GM23338 (cell line): ENCODE results near the gene SSTR4. TPM values are rescaled to one million over a fixed set of nuclear protein-coding genes. Genes with fewer than 3 reads are reported as not detected.

Source experiments
- ATAC-seq: fragments of 200-7000 bp; cut with Tn5 transposase; 3 replicates; pipeline ENCODE4 v1.9.1; 2020
- DNase-seq: peaks from one replicate; pipeline ENCODE4 v3.0.0-alpha.2; 2015; ENCODE audit warnings: low spot score
- H2AFZ ChIP-seq: fragments of 200-600 bp; sonication (generic); 2 replicates; pipeline ENCODE4 v1.8.0; 2016; ENCODE audit warnings: antibody characterized with exemption, mild to moderate bottlenecking, moderate library complexity
- H3F3A ChIP-seq: fragments of 200-600 bp; sonication (generic); replicated peaks from 2 replicates; pipeline ENCODE4 v1.8.0; 2017; ENCODE audit warnings: antibody characterized with exemption, mixed run types, low read depth
- H3K27ac ChIP-seq: fragments of 200-600 bp; sonication (generic); 2 replicates; pipeline ENCODE4 v1.6.1; 2016; ENCODE audit warnings: low read depth
- H3K27me3 ChIP-seq: fragments of 200-600 bp; sonication (generic); 2 replicates; pipeline ENCODE4 v1.8.0; 2016; ENCODE audit warnings: mild to moderate bottlenecking, mixed run types, moderate library complexity; ENCODE audit not compliant: insufficient read depth
- H3K36me3 ChIP-seq: fragments of 200-600 bp; sonication (generic); 2 replicates; pipeline ENCODE4 v1.8.0; 2016; ENCODE audit warnings: mild to moderate bottlenecking; ENCODE audit not compliant: insufficient read depth
- H3K4me1 ChIP-seq: fragments of 200-600 bp; sonication (generic); 2 replicates; pipeline ENCODE4 v1.8.0; 2016; ENCODE audit warnings: mild to moderate bottlenecking, moderate library complexity; ENCODE audit not compliant: insufficient read depth
- H3K4me2 ChIP-seq: fragments of 200-600 bp; sonication (generic); 2 replicates; pipeline ENCODE4 v1.7.1; 2017; ENCODE audit warnings: mixed run types
- H3K4me3 ChIP-seq: fragments of 200-600 bp; sonication (generic); 2 replicates; pipeline ENCODE4 v1.6.1; 2016; ENCODE audit warnings: mixed run types
- H3K79me2 ChIP-seq: fragments of 200-600 bp; sonication (generic); replicated peaks from 2 replicates; pipeline ENCODE4 v1.8.0; 2017; ENCODE audit warnings: mild to moderate bottlenecking; ENCODE audit not compliant: insufficient read depth
- H3K9me2 ChIP-seq: fragments of 200-600 bp; sonication (generic); 2 replicates; pipeline ENCODE4 v1.8.0; 2017; ENCODE audit not compliant: insufficient read depth
- H4K20me1 ChIP-seq: fragments of 200-600 bp; sonication (generic); replicated peaks from 2 replicates; pipeline ENCODE4 v1.8.0; 2017; ENCODE audit warnings: mild to moderate bottlenecking; ENCODE audit not compliant: insufficient read depth
- H3K27ac Mint-ChIP-seq: 2 replicates; pipeline ENCODE4 v1.8.0; 2020; ENCODE audit warnings: inconsistent platforms, mild to moderate bottlenecking, moderate library complexity, mixed read lengths
- H3K27me3 Mint-ChIP-seq: 3 replicates; pipeline ENCODE4 v1.8.0; 2022; ENCODE audit warnings: low read depth, mild to moderate bottlenecking, moderate library complexity, mixed read lengths, inconsistent platforms; ENCODE audit not compliant: insufficient read depth, poor library complexity
- H3K36me3 Mint-ChIP-seq: 3 replicates; pipeline ENCODE4 v1.8.0; 2021; ENCODE audit warnings: low read depth, mild to moderate bottlenecking, inconsistent platforms, moderate library complexity, mixed read lengths
- H3K4me1 Mint-ChIP-seq: 3 replicates; pipeline ENCODE4 v1.8.0; 2020; ENCODE audit warnings: mild to moderate bottlenecking, inconsistent platforms, mixed read lengths
- H3K4me3 Mint-ChIP-seq: 3 replicates; pipeline ENCODE4 v1.8.0; 2021; ENCODE audit warnings: moderate library complexity, mild to moderate bottlenecking, inconsistent platforms, mixed read lengths
- H3K9me3 Mint-ChIP-seq: 3 replicates; pipeline ENCODE4 v1.8.0; 2020; ENCODE audit warnings: moderate library complexity, mild to moderate bottlenecking, inconsistent platforms, mixed read lengths
- CREB1 ChIP-seq: fragments of 250-450 bp; sonication (Bioruptor Pico); IDR thresholded peaks from 2 replicates; pipeline ENCODE4 v1.5.0; 2020; ENCODE audit warnings: low read depth, mild to moderate bottlenecking, moderate library complexity
- ETS1 ChIP-seq: IDR thresholded peaks from 2 replicates; pipeline ENCODE4 v1.6.1; 2016; ENCODE audit warnings: antibody characterized with exemption
- EZH2 ChIP-seq: fragments of 200-600 bp; sonication (generic); IDR thresholded peaks from one replicate; pipeline ENCODE4 v1.8.0; 2017; ENCODE audit warnings: antibody characterized with exemption, mild to moderate bottlenecking, low read depth; ENCODE audit not compliant: unreplicated experiment
- EZH2phosphoT487 ChIP-seq: fragments of 200-600 bp; sonication (generic); IDR thresholded peaks from one replicate; pipeline ENCODE4 v1.8.1; 2018; ENCODE audit warnings: antibody characterized with exemption; ENCODE audit not compliant: unreplicated experiment
- JUNB ChIP-seq: IDR thresholded peaks from one replicate; pipeline ENCODE4 v1.6.1; 2016; ENCODE audit warnings: antibody characterized with exemption; ENCODE audit not compliant: unreplicated experiment
- NANOG ChIP-seq: IDR thresholded peaks from 2 replicates; pipeline ENCODE4 v1.6.1; 2016; ENCODE audit warnings: antibody characterized with exemption, borderline replicate concordance
- POLR2AphosphoS5 ChIP-seq: IDR thresholded peaks from 2 replicates; pipeline ENCODE4 v1.6.1; 2016; ENCODE audit warnings: antibody characterized with exemption, low read depth
- REST ChIP-seq: IDR thresholded peaks from one replicate; pipeline ENCODE4 v1.6.1; 2018; ENCODE audit warnings: antibody characterized with exemption; ENCODE audit not compliant: unreplicated experiment
- STAT1 ChIP-seq: IDR thresholded peaks from one replicate; pipeline ENCODE4 v1.6.1; 2016; ENCODE audit warnings: antibody characterized with exemption; ENCODE audit not compliant: unreplicated experiment
- ZNF114 ChIP-seq: fragments of 250-450 bp; sonication (Bioruptor Pico); IDR thresholded peaks from 2 replicates; pipeline ENCODE4 v1.5.0; 2020; ENCODE audit warnings: mild to moderate bottlenecking, moderate library complexity
- ZNF331 ChIP-seq: fragments of 250-450 bp; sonication (Bioruptor Pico); IDR thresholded peaks from 2 replicates; pipeline ENCODE4 v1.5.0; 2020; ENCODE audit warnings: low read depth, mild to moderate bottlenecking, moderate library complexity
- ZNF462 ChIP-seq: fragments of 250-450 bp; sonication (Bioruptor Pico); IDR thresholded peaks from 2 replicates; pipeline ENCODE4 v1.5.0; 2020; ENCODE audit warnings: mild to moderate bottlenecking, moderate library complexity
- polyA plus RNA-seq: library from polyadenylated mRNA; unstranded; fragments of >200 nt; fragmentation: Nextera tagmentation; extraction: Ambion mirVana; gene quantifications from 2 replicates; pipeline ENCODE4 v1.2.1, GENCODE V29; 2016
- total RNA-seq: library from RNA; depleted of rRNA; stranded (reverse); fragments of >200 nt; shearing (Covaris generic); gene quantifications from 2 replicates; pipeline ENCODE4 v1.2.3, GENCODE V29; 2014
- TF ChIP-seq, protein P1 (sequence below), 2 experiments: fragments of 200-600 bp in 1 of 2; sonication (generic) in 1 of 2; conservative IDR thresholded peaks; 2 replicates each; pipeline versions ENCODE4 v1.5.1 to v1.6.1; 2016 to 2017; ENCODE audit warnings: antibody characterized with exemption in 2 of 2, low read depth in 2 of 2, mild to moderate bottlenecking in 2 of 2, moderate library complexity in 1 of 2

SSTR4 gene
- total and polyA plus RNA-seq, 2 experiments from 2014 or later, result not detected

DNA sequence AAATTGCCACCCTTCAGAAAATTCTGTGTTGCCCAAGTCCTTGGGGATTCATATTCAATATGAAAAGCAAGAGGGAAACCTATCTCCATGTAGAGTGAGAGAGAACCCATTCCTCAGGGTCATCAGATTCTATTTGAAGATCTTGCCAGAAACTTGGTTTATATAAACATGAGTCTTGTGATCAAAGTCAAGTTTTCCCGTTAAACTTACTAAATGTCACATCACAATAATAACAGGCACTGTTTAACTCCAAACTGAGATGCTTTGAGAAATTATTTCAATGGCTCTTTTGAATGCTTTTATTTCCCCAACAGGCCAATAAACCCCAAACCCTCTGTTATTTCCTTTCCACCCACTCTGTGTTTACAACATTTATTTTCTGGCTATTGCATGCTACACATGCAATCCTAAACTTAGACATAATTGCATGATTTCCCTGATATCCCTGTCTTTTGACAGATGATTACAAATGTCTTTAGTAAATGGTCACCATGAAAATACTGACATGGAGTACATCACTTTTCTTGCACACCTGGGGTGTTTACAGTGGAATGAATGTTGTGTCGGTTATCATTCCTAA, 31.1 kb upstream of the SSTR4 start:
- Histone ChIP-seq H2AFZ (no peak overlapping the region), H3F3A (no peaks in the 10 kb centered on the region), H3K79me2 (no peaks in the 10 kb centered on the region), H3K9me2 (0 out of 2 replicates have a peak, but pooled peaks cover 4% of the 10 kb centered on the region), H3K27ac (no peak overlapping the region), H3K4me2 (no peak overlapping the region), H3K4me3 (no peak overlapping the region), H4K20me1 (no peaks in the 10 kb centered on the region), H3K36me3 (no peaks in the 10 kb centered on the region), H3K27me3 (no peaks in the 10 kb centered on the region), H3K4me1 (peaks cover 8% of the 10 kb centered on the region)
- Mint-ChIP-seq H3K27me3 (no peaks in the 10 kb centered on the region), H3K27ac (no peak overlapping the region), H3K4me1 (peaks cover 6% of the 10 kb centered on the region; the same call in 2 of the 3 replicates), H3K4me3 (no peak overlapping the region), H3K9me3 (no peaks in the 10 kb centered on the region), H3K36me3 (no peaks in the 10 kb centered on the region)
- DNase-seq, result no peak
- ATAC-seq, result no peak
- TF ChIP-seq REST, result no peak
- TF ChIP-seq ETS1, result no peak
- TF ChIP-seq, protein P1, sequence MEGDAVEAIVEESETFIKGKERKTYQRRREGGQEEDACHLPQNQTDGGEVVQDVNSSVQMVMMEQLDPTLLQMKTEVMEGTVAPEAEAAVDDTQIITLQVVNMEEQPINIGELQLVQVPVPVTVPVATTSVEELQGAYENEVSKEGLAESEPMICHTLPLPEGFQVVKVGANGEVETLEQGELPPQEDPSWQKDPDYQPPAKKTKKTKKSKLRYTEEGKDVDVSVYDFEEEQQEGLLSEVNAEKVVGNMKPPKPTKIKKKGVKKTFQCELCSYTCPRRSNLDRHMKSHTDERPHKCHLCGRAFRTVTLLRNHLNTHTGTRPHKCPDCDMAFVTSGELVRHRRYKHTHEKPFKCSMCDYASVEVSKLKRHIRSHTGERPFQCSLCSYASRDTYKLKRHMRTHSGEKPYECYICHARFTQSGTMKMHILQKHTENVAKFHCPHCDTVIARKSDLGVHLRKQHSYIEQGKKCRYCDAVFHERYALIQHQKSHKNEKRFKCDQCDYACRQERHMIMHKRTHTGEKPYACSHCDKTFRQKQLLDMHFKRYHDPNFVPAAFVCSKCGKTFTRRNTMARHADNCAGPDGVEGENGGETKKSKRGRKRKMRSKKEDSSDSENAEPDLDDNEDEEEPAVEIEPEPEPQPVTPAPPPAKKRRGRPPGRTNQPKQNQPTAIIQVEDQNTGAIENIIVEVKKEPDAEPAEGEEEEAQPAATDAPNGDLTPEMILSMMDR (conservative IDR thresholded peaks at IDR 0.05; ENCODE audit: low read depth in 2 of 2), result no peak
- TF ChIP-seq EZH2phosphoT487, result no peak
- no peak for TF ChIP-seq JUNB
- TF ChIP-seq STAT1, result no peak
- no peak for TF ChIP-seq CREB1 (CRISPR knock-in tag)
- TF ChIP-seq NANOG, result no peak
- TF ChIP-seq ZNF462 (CRISPR knock-in tag), result no peak
- no peak for TF ChIP-seq ZNF114 (CRISPR knock-in tag)
- no peak for TF ChIP-seq POLR2AphosphoS5
- TF ChIP-seq ZNF331 (CRISPR knock-in tag), result no peak
- TF ChIP-seq EZH2, result no peak
